Immature natural killer cell (primary cell): ENCODE data around the gene DSE. TPM values are rescaled to one million over a fixed set of nuclear protein-coding genes. Genes with fewer than 3 reads are reported as not detected.

Source experiments
- DNase-seq, 3 donors: peaks; one replicate each; pipeline ENCODE4 v3.0.0; 2022; ENCODE audit warnings: mixed read lengths in 1 of 3
- H3K27ac Mint-ChIP-seq, 6 donors: one replicate each; pipeline ENCODE4 v1.8.0; 2020; ENCODE audit warnings: mixed read lengths in 6 of 6, mild to moderate bottlenecking in 5 of 6, inconsistent platforms in 4 of 6, moderate library complexity in 3 of 6
- H3K27me3 Mint-ChIP-seq, 3 donors: one replicate each; pipeline ENCODE4 v1.8.0; 2020 to 2021; ENCODE audit warnings: low read depth in 3 of 3, mild to moderate bottlenecking in 3 of 3, mixed read lengths in 3 of 3, moderate library complexity in 3 of 3, inconsistent platforms in 1 of 3
- H3K36me3 Mint-ChIP-seq, 3 donors: one replicate each; pipeline ENCODE4 v1.8.0; 2020; ENCODE audit warnings: mixed read lengths in 3 of 3, inconsistent platforms in 2 of 3, mild to moderate bottlenecking in 2 of 3
- H3K4me1 Mint-ChIP-seq, 2 donors: one replicate each; pipeline ENCODE4 v1.8.0; 2020; ENCODE audit warnings: inconsistent platforms in 2 of 2, mild to moderate bottlenecking in 2 of 2, mixed read lengths in 2 of 2, moderate library complexity in 1 of 2
- H3K4me3 Mint-ChIP-seq, 5 donors: one replicate each; pipeline ENCODE4 v1.8.0; 2020; ENCODE audit warnings: mild to moderate bottlenecking in 5 of 5, mixed read lengths in 5 of 5, inconsistent platforms in 3 of 5, moderate library complexity in 3 of 5
- H3K9me3 Mint-ChIP-seq, 6 donors: one replicate each; pipeline ENCODE4 v1.8.0; 2020; ENCODE audit warnings: mild to moderate bottlenecking in 6 of 6, mixed read lengths in 6 of 6, inconsistent platforms in 4 of 6, moderate library complexity in 3 of 6
- polyA plus RNA-seq, 3 donors: library from polyadenylated mRNA; unstranded; fragments of 300-500 nt; fragmentation: Illumina TruSeq; gene quantifications; one replicate each; pipeline ENCODE4 v1.2.3, GENCODE V29; 2021

The DSE gene
- polyA plus RNA-seq, 3 donors from 2014 or later = 2.6 to 3.9 (median 3.2) TPM

DNA sequence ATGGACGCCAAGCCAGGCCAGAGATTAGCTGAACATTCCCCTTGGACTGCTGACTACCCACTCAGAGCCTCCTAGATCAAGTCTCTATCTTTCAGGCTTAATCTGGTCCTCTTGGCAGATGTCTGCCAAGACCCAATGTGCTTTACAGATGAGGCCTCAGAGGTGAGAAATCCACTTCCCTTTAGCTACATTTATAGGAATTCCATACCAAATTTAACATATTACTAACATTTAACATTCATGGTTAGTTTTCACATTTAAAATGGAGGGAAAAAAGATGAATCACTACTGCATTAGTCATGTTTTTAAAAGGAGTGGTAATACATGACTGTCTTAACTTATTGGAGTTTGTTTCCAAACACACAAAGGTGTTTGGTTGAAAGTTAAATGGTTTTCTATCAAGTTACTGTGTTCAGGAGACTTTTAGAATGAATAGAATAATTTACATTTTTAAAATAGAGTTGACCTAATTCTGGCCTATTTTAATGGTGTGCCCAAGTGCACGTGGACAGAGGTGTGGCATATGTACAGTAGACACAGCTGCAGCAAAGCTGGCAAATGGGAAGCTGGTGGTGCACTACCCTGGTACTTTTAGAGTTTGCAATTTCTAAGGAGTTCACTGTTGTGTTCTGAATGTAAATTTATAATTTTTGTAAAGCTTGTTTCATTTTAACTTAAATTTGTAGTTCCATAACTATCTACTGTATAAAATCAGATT is 48.5 kb downstream of the DSE start:
- H3K27me3 Mint-ChIP-seq = peaks cover 0 to 2% (median 0%) of the 10 kb centered on the region in 3 donors
- H3K4me3 Mint-ChIP-seq = no peak overlapping the region
- no peaks in the 10 kb centered on the region for H3K36me3 Mint-ChIP-seq
- H3K9me3 Mint-ChIP-seq = no peaks in the 10 kb centered on the region
- H3K4me1 Mint-ChIP-seq = no peaks in the 10 kb centered on the region
- DNase-seq = no peak
- H3K27ac Mint-ChIP-seq = no peak overlapping the region

DNA sequence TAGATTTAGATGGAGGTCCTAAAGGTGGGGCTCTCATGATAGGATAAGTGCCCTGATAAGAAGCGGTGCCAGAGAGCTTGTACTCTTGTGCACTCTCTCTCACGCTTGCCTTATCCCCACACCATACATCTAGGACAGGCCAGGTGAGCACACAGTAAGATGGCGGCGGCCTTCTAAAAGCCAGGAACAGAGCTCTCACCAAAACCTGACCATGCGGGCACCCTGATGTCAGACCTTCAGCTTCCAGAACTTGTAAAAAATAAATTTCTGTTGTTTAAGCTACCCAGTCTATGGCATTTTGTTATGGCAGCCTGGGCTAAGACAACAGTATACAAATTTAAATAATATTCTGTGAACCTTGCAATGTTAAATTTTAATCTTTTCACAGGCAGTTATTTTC is 49.6 kb downstream of the DSE start:
- Mint-ChIP-seq H3K4me1 (no peaks in the 10 kb centered on the region), H3K36me3 (no peaks in the 10 kb centered on the region), H3K27me3 (peaks cover 0 to 2% (median 0%) of the 10 kb centered on the region in 3 donors), H3K9me3 (no peaks in the 10 kb centered on the region), H3K27ac (no peak overlapping the region), H3K4me3 (no peak overlapping the region)
- no peak for DNase-seq

DNA sequence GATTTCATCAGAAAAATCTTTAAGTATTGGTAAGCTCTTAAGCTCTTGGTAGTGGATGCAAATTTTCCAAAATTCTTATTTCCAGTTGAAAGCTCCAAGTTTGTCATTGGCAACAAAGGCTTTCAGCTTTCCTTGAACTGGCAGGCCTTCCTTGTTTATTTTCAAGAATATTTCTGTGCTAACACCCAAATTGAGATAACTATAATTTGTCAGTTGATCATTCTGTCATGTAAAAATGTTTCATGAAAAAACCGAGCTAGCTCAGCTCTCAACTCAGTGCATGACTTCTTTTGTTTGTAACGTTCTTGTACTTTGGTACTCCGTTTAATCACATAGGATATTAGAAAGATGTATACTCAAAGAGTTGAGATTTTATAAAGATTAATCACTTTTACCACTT is 51.5 kb downstream of the DSE start:
- Mint-ChIP-seq H3K9me3 (no peaks in the 10 kb centered on the region), H3K27ac (no peak overlapping the region), H3K4me3 (no peak overlapping the region), H3K27me3 (peaks cover 0 to 2% (median 0%) of the 10 kb centered on the region in 3 donors), H3K36me3 (no peaks in the 10 kb centered on the region), H3K4me1 (no peaks in the 10 kb centered on the region)
- DNase-seq = no peak

- no peaks in the 10 kb centered on the region for H3K9me3 Mint-ChIP-seq
- no peak overlapping the region for H3K27ac Mint-ChIP-seq
- no peak overlapping the region for H3K4me3 Mint-ChIP-seq
- no peaks in the 10 kb centered on the region for H3K4me1 Mint-ChIP-seq
- no peaks in the 10 kb centered on the region for H3K36me3 Mint-ChIP-seq
- no peak for DNase-seq
- H3K27me3 Mint-ChIP-seq = no peaks in the 10 kb centered on the region
These were observed 53.3 kb downstream of the DSE start for GRCh38 chr6:116424001-116424400.

- H3K9me3 Mint-ChIP-seq = no peaks in the 10 kb centered on the region
- H3K27me3 Mint-ChIP-seq = no peaks in the 10 kb centered on the region
- H3K36me3 Mint-ChIP-seq = no peaks in the 10 kb centered on the region
- no peaks in the 10 kb centered on the region for H3K4me1 Mint-ChIP-seq
- no peak overlapping the region for H3K4me3 Mint-ChIP-seq
- H3K27ac Mint-ChIP-seq = no peak overlapping the region
- no peak for DNase-seq
These were observed 55.8 kb downstream of the DSE start for GRCh38 chr6:116426551-116426950.

GRCh38 chr6:116429111-116429510 is 58.4 kb downstream of the DSE start:
- Mint-ChIP-seq H3K9me3 (no peaks in the 10 kb centered on the region), H3K27ac (no peak overlapping the region), H3K36me3 (no peaks in the 10 kb centered on the region), H3K4me1 (no peaks in the 10 kb centered on the region), H3K27me3 (peaks cover 0 to 2% (median 0%) of the 10 kb centered on the region in 3 donors), H3K4me3 (no peak overlapping the region)
- no peak for DNase-seq

- no peak overlapping the region for H3K27ac Mint-ChIP-seq
- H3K36me3 Mint-ChIP-seq = no peaks in the 10 kb centered on the region
- H3K4me1 Mint-ChIP-seq = no peaks in the 10 kb centered on the region
These were observed 60.1 kb downstream of the DSE start for GRCh38 chr6:116430860-116431259.

GRCh38 chr6:116431964-116432595 is 61.3 kb downstream of the DSE start:
- H3K36me3 Mint-ChIP-seq = no peaks in the 10 kb centered on the region
- H3K27ac Mint-ChIP-seq = no peak overlapping the region
- no peak for DNase-seq
- H3K4me1 Mint-ChIP-seq = no peaks in the 10 kb centered on the region
- H3K4me3 Mint-ChIP-seq = no peak overlapping the region
- H3K27me3 Mint-ChIP-seq = peaks cover 0 to 2% (median 1%) of the 10 kb centered on the region in 3 donors
- H3K9me3 Mint-ChIP-seq = no peaks in the 10 kb centered on the region

More at GRCh38 chr6:116430860-116431259, 60.1 kb downstream of the DSE start:
- peaks cover 0 to 2% (median 1%) of the 10 kb centered on the region in 3 donors for H3K27me3 Mint-ChIP-seq
- H3K9me3 Mint-ChIP-seq = no peaks in the 10 kb centered on the region
- no peak overlapping the region for H3K4me3 Mint-ChIP-seq
- DNase-seq = no peak

GRCh38 chr6:116433206-116433712 is 62.5 kb downstream of the DSE start:
- Mint-ChIP-seq H3K4me3 (no peak overlapping the region), H3K27me3 (peaks cover 0 to 2% (median 1%) of the 10 kb centered on the region in 3 donors), H3K27ac (no peak overlapping the region)

DNA sequence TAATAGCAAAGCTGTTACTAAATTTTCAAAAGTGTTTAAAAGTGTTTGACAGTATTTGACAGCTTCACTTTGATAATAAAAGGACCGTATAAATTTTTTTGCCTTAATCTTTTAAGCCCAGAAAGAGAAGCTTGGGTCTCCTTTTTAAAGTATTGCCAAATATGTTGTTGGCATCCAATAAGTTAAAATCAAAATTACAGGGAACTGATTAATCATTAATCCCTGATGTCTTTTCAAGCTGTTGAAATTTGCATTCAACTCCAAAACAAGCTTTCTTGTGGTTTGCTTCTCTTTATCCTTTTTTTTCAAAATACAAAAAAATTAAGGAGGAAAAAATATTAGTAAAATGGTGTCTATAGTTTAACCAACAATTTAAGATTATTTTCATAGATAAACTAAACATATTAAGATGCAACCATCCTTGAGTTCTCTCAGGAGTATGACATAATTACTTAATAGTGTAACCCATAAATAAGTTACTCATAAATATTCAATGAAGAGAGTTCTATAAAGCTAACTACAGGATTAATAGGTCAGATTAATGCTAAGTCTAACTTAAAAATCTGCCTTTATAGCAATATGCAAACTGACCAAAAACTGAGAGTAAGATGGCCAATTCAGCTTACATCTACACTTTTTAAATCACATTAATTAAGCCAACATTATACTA is 63.4 kb downstream of the DSE start:
- Mint-ChIP-seq H3K27ac (no peak overlapping the region), H3K4me3 (no peak overlapping the region), H3K4me1 (no peaks in the 10 kb centered on the region), H3K27me3 (peaks cover 0 to 2% (median 1%) of the 10 kb centered on the region in 3 donors), H3K36me3 (no peaks in the 10 kb centered on the region), H3K9me3 (no peaks in the 10 kb centered on the region)
- no peak for DNase-seq

More at GRCh38 chr6:116433206-116433712, 62.5 kb downstream of the DSE start:
- Mint-ChIP-seq H3K36me3 (no peaks in the 10 kb centered on the region), H3K9me3 (no peaks in the 10 kb centered on the region), H3K4me1 (no peaks in the 10 kb centered on the region)
- no peak for DNase-seq

DNA sequence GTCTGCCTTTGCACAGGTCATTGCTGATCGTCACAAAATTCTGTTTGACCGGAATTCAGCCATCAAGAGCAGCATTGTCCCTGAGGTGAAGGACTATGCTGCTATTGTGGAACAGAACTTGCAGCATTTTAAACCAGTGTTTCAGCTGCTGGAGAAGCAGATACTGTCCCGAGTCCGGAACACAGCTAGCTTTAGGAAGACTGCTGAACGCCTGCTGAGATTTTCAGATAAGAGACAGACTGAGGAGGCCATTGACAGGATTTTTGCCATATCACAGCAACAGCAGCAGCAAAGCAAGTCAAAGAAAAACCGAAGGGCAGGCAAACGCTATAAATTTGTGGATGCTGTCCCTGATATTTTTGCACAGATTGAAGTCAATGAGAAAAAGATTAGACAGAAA is 65.8 kb downstream of the DSE start:
- Mint-ChIP-seq H3K36me3 (no peaks in the 10 kb centered on the region), H3K27ac (no peak overlapping the region), H3K4me1 (no peaks in the 10 kb centered on the region)

GRCh38 chr6:116437656-116438055 is 66.9 kb downstream of the DSE start:
- Mint-ChIP-seq H3K27me3 (peaks cover 0 to 3% (median 1%) of the 10 kb centered on the region in 3 donors), H3K36me3 (no peaks in the 10 kb centered on the region), H3K9me3 (no peaks in the 10 kb centered on the region), H3K4me1 (no peaks in the 10 kb centered on the region), H3K4me3 (no peak overlapping the region), H3K27ac (no peak overlapping the region)
- no peak for DNase-seq

More for the DNA sequence above, 65.8 kb downstream of the DSE start:
- DNase-seq = no peak
- no peak overlapping the region for H3K4me3 Mint-ChIP-seq
- peaks cover 0 to 2% (median 1%) of the 10 kb centered on the region in 3 donors for H3K27me3 Mint-ChIP-seq
- H3K9me3 Mint-ChIP-seq = no peaks in the 10 kb centered on the region

- H3K36me3 Mint-ChIP-seq = no peaks in the 10 kb centered on the region
- no peak overlapping the region for H3K27ac Mint-ChIP-seq
- H3K9me3 Mint-ChIP-seq = no peaks in the 10 kb centered on the region
- no peak overlapping the region for H3K4me3 Mint-ChIP-seq
- DNase-seq = no peak
- H3K27me3 Mint-ChIP-seq = peaks cover 0 to 3% (median 1%) of the 10 kb centered on the region in 3 donors
- H3K4me1 Mint-ChIP-seq = peaks cover 0 to 2% of the 10 kb centered on the region in 2 donors
These were observed 68.1 kb downstream of the DSE start for GRCh38 chr6:116438590-116439448.
